Smooth muscle cell of the pulmonary artery (primary cell): ENCODE data around the gene GRK2. TPM values are rescaled to one million over a fixed set of nuclear protein-coding genes. Genes with fewer than 3 reads are reported as not detected.

Experiments
- total RNA-seq: library from RNA; depleted of rRNA; stranded (reverse); fragments of >200 nt; gene quantifications from 2 replicates; pipeline ENCODE4 v1.2.3, GENCODE V29; 2014

Gene GRK2
- 38.8 and 44.9 TPM in 2 replicates for total RNA-seq

GRCh38 chr11:67266449-67267187 is at the start of gene GRK2:
TSS of gene GRK2 (plus strand) at chr11:67266473. CDS start at chr11:67266700, 227 bp downstream.

GRCh38 chr11:67289226-67289650 is 23.0 kb downstream of the GRK2 start, which contains the start of gene ANKRD13D:
TSS of gene ANKRD13D (plus strand) at chr11:67289303. CDS start at chr11:67289461, 158 bp downstream.

GRCh38 chr11:67303132-67303834 is 37.0 kb downstream of the GRK2 start, which contains the start of gene SSH3:
TSS of gene SSH3 (plus strand) at chr11:67303530. CDS start at chr11:67303626, 96 bp downstream.

Other genes with a start within 250 kb of the GRK2 start
- 1.6 and 2.6 TPM in 2 replicates for gene SYT12, start 243.3 kb upstream of the GRK2 start, total RNA-seq
- gene RHOD, start 209.6 kb upstream of the GRK2 start, total RNA-seq, result 9.1 and 10.6 TPM in 2 replicates
- 60.1 and 60.7 TPM in 2 replicates for gene KDM2A, start 147.2 kb upstream of the GRK2 start, total RNA-seq
- gene ANKRD13D, start 22.8 kb downstream of the GRK2 start, total RNA-seq, result 31.9 and 57.9 TPM in 2 replicates
- 13.4 and 16.8 TPM in 2 replicates for gene SSH3, start 37.1 kb downstream of the GRK2 start, total RNA-seq
- 39.9 and 47.6 TPM in 2 replicates for gene POLD4, start 87.1 kb downstream of the GRK2 start, total RNA-seq
- 4.4 and 5.3 TPM in 2 replicates for gene CLCF1, start 107.1 kb downstream of the GRK2 start, total RNA-seq
- 6.9 and 9.8 TPM in 2 replicates for gene RAD9A, start 125.5 kb downstream of the GRK2 start, total RNA-seq
- gene PPP1CA, start 135.4 kb downstream of the GRK2 start, total RNA-seq, result 102 and 108 TPM in 2 replicates
- not detected in 2 replicates for gene TBC1D10C, start 137.6 kb downstream of the GRK2 start, total RNA-seq
- 0.59 and 0.69 TPM in 2 replicates for gene CARNS1, start 149.2 kb downstream of the GRK2 start, total RNA-seq
- gene RPS6KB2, start 162.0 kb downstream of the GRK2 start, total RNA-seq, result 33.7 and 36.5 TPM in 2 replicates
- 0.17 and 0.46 TPM in 2 replicates for gene PTPRCAP, start 171.2 kb downstream of the GRK2 start, total RNA-seq
- gene CORO1B, start 177.0 kb downstream of the GRK2 start, total RNA-seq, result 88.7 and 110 TPM in 2 replicates
- not detected in 2 replicates for gene GPR152, start 186.3 kb downstream of the GRK2 start, total RNA-seq
- under 0.01 TPM in 1 of 2 replicates, not detected in the other for gene CABP4, start 188.9 kb downstream of the GRK2 start, total RNA-seq
- 51.5 and 53.7 TPM in 2 replicates for gene TMEM134, start 202.8 kb downstream of the GRK2 start, total RNA-seq
- gene AIP, start 216.6 kb downstream of the GRK2 start, total RNA-seq, result 77.1 and 89.2 TPM in 2 replicates
- gene PITPNM1, start 238.9 kb downstream of the GRK2 start, total RNA-seq, result 26.5 and 36.7 TPM in 2 replicates
- 18.4 and 25.0 TPM in 2 replicates for gene CDK2AP2, start 241.7 kb downstream of the GRK2 start, total RNA-seq